MM.1S (cell line): ENCODE results near the gene PRTN3.

Source experiments
- CTCF ChIP-seq: fragments of 300-600 bp; sonication (generic); IDR thresholded peaks from 2 replicates; pipeline ENCODE4 v1.5.1; 2016; ENCODE audit warnings: antibody characterized with exemption, low read length, mixed read lengths
- EZH2phosphoT487 ChIP-seq: fragments of 300-600 bp; sonication (generic); IDR thresholded peaks from 2 replicates; pipeline ENCODE4 v1.6.1; 2018; ENCODE audit warnings: antibody characterized with exemption, low read length

- TF ChIP-seq CTCF: no peak
- no peak for TF ChIP-seq EZH2phosphoT487
Measured at GRCh38 chr19:840519-841206, at the start of gene PRTN3.
